DLD1 (cell line): ENCODE measurements around the gene TK1.

Experiments
- in situ Hi-C: cut with HindIII; loops from 2 replicates; pipeline ENCODE4 v1.10.0; 2017; ENCODE audit warnings: low sequenced_read_pairs

The TK1 gene

GRCh38 chr17:78223061-78223460 lies 36.2 kb upstream of the TK1 start:
- in situ Hi-C loops, result no loop called here

- in situ Hi-C loops, result no loop called here
These were observed 32.7 kb upstream of the TK1 start for GRCh38 chr17:78219396-78220150.

- in situ Hi-C loops, result no loop called here
These were observed 27.8 kb upstream of the TK1 start for GRCh38 chr17:78214706-78215061.

- in situ Hi-C loops, result no loop called here
These were observed 27.3 kb upstream of the TK1 start, which contains the start of gene BIRC5 for GRCh38 chr17:78214016-78214705. BIRC5 (plus strand) TSS chr17:78214253; CDS start chr17:78214317, 64 bp downstream.

DNA sequence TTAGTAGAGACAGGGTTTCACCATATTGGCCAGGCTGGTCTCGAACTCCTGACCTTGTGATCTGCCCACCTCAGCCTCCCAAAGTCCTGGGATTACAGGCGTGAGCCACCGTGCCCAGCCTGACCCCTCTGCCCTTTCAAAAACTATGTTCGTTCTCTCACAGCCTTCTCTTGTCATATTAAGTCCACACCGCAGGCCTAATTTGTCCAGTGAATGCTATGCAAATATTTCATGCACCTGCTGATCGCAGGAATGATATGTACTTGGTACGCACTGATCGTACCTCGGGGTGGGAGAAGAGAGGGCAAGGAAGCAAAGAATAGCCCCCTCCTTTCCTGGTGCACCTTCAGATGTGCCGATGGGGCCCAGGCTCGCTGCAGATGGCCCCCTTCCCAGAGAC lies 24.2 kb upstream of the TK1 start:
- in situ Hi-C loops, result no loop called here

DNA sequence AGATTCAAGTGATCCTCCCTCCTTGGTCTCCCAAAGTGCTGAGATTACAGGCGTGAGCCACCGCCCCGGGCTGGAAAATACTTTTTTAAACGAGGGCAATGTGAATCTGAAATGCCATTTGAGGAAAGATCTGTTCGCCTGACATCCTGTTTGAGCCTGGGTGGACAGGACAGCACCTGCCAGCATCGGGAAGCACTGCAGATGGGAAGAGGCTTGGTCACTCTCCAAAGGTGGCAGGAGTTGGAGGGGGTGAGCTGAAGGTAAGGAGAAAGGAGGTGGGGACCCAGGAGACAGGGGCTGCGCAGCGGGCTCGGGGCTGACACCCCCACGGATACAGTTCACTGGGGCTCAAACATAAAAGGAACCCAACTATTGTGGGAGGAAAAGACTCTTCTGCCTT lies 23.3 kb upstream of the TK1 start:
- in situ Hi-C loops, result no loop called here

DNA sequence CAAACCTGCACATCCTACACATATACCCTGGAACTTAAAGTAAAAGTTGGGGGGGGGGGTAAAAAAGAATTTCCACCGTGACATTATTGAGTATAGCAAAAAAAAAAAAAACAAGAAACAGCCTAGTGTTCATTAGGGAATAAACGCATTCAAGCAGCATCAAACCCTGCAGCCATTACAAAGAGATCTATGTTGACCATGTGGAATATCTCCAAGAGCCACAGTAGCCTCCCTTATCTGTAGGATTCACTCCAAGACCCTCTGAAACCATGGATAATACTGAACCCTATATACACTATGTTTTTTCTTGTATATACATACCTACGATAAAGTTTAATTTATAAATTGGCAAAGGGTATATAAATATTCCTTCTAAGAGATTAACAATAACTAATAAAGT lies 21.6 kb upstream of the TK1 start:
- in situ Hi-C loops, result no loop called here

GRCh38 chr17:78206298-78206697 lies 19.4 kb upstream of the TK1 start:
- in situ Hi-C loops, result no loop called here

DNA sequence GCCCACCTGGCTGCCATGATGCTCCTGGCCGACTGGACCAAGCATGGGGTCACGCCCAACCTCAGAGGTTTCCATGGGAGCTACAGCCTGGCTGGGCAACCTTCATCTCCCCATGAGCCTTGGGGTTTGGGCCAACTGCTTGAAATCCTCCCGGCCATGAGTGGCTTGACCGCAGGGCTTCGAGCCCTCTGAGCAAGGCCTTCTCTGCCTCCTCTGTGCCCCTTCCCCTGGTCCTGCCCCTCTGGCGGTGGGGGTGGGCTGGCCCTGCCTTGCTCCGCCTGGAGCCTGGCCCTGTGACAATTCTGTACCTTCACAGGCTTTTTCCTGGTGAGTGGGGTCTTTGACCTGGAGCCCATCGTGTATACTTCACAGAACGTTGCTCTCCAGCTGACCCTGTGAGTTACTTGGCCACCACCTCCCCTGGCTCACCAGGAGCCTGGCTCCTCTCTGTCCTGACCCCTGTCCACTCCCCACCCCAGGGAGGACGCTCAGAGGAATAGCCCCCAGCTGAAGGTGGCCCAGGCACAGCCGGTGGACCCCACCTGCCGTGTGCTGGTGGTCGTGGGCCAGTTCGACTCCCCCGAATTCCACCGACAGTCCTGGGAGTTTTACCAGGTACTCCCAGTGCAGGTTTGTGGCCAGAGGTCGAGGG lies 18.4 kb upstream of the TK1 start:
- in situ Hi-C loops, result no loop called here

DNA sequence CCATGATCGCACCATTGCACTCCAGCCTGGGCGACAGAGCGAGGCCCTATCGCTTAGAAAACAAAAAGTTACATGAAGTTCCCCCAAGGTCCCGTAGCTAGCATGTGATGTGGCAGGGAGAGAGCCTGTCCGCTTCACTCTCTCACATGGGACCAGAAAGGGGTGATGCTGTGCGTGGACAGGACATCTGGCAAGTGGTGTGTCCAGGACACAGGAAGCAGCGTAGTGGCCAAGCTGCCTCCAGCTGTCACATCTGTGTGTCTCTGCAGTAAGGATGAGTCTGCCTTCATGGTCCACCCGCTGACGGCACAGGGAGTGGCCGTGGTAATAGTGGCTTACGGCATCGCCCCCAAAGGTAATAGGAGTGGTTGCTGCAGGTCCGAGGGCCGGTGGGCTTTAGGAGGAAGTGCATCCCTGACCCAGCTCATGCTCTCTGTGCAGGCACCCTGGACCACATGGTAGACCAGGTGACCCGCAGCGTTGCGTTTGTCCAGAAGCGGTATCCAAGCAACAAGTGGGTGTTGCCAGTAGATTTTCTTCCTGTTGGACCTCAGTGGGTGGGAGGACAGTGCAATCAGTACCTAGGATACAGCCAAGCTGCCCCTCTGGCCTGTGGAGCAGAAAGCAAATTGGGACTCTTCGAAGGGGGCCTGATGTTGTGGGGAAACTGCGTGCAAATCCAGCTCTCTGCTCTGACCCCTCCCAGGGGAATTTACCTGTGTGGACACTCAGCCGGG lies 17.7 kb upstream of the TK1 start:
- in situ Hi-C loops, result no loop called here

GRCh38 chr17:78202666-78203065 lies 15.8 kb upstream of the TK1 start:
- in situ Hi-C loops, result no loop called here

DNA sequence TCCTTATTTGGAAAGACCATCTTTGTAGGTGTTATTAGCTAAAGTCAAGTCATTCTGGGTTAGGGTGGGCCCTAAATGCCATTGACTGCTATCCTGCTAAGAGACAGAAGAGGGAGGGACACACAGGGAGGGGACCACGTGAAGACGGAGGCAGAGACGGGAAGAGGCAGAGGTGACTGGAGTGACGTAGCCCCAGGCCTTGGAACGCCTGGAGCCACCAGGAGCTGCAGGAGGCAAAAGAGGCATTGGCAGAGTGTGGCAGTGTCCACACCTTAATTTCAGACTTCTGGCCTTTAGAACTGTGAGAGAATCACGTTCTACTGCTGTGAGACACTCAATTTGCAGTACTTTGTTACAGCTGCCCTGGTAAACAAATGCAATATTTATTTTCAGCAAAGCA lies 13.6 kb upstream of the TK1 start:
- in situ Hi-C loops, result no loop called here

DNA sequence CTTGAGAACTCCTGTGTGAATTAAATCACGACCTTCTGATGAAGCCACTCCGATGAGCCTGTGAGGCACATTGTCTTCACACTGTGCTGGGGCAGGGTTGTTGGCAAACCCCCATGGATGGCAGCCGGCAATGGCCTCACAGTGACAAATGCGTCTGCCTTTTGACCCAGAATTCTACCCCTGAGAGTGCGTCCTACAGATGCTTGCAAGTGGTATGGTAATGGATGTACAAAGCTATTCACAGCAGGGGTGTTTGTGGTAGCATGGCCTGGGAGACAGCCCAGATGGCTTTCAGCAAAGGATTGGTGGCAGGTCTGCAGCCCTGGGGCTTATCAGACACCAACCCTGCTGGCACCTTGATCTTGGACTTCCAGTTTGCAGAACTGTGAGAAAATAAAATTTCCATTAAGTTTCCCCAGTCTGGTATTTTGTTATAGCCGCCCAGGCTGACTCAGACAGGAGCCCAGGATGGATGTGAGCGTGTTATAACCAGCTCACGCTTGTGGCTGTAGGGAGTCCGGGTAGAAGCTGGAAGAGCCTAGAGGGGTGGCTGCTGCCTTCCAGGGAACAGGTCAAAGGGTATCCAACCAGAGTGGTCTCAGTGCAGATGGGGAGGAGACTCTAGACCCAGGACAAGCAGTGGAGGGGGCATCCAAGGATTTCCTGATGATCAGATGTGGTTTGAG lies 10.4 kb upstream of the TK1 start:
- in situ Hi-C loops, result no loop called here

GRCh38 chr17:78196716-78197115 lies 9.9 kb upstream of the TK1 start:
- in situ Hi-C loops, result no loop called here

GRCh38 chr17:78185981-78186691 lies 716 bp downstream of the TK1 start:
- in situ Hi-C loops, result no loop called here

GRCh38 chr17:78184868-78185267 lies 2.0 kb downstream of the TK1 start:
- in situ Hi-C loops, result no loop called here

DNA sequence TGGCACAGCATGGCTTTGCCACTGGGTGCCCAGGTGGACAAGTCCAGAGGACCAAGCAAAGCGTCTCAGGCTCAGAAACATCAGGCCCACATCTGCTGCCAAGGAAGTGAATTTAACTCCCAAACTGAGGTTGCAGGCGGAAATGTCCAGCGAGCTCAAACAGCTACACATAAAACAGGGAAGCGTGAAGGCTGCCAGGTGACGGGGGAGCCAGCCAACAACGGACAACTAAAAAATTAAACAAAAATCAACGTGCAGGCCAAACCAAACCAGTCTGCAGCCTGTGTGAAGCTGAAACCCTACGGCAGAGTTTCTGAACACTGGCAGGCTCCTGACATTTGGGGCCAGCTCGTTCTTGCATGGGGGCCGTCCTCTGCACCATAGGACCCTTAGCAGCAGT lies 2.5 kb downstream of the TK1 start:
- in situ Hi-C loops, result no loop called here

DNA sequence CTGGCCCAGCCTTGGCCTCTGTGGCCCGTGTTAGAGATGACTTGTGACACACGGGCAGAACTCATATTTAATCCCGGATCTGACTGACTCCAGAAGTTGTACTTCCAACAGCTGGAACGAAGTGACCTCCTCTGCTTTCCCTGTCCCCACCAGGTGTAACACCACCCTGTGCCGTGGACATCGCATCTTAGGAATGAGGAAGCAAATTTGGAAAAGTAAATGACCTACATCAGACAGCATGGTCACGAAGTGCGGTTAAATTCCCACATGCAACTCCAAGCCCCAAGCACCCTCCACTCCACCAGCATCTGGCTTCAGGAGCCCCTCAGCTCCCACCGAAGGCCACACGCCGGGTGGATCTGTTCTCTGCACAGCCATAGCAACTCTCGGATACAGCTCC lies 2.9 kb downstream of the TK1 start:
- in situ Hi-C loops, result no loop called here

- in situ Hi-C loops, result no loop called here
These were observed 4.3 kb downstream of the TK1 start for GRCh38 chr17:78182504-78182903.

- in situ Hi-C loops, result no loop called here
These were observed 6.3 kb downstream of the TK1 start for GRCh38 chr17:78180508-78180907.
